MCF 10A (cell line): ENCODE measurements around the gene VPS16. TPM values are rescaled to one million over a fixed set of nuclear protein-coding genes. Genes with fewer than 3 reads are reported as not detected.
"Not testable (repeated sequence)": the region's sequence is repeated elsewhere in the genome, so short reads cannot be mapped to it uniquely, and the experiment has no call there.

Experiments used
- BruUV-seq: library from RNA; stranded (reverse); fragments of 400-500 nt; replicated peaks from 2 replicates; lab custom pipeline; 2021; lab: Mats Ljungman, UMichigan
- CTCF ChIA-PET: fragments of 300-600 bp; sonication (Branson Sonifier 250); formaldehyde crosslinking; extraction: SDS; loops from one replicate; lab custom pipeline; 2021; ENCODE audit warnings: antibody characterized with exemption, inconsistent platforms; lab: Yijun Ruan, JAX
- POLR2A ChIA-PET: fragments of 300-600, 350-650 bp; sonication (Branson Sonifier 250); formaldehyde crosslinking; extraction: SDS; loops from one replicate; lab custom pipeline; 2020; ENCODE audit warnings: antibody characterized with exemption, inconsistent platforms; lab: Yijun Ruan, JAX
- DNase-seq: peaks from one replicate; pipeline ENCODE4 v3.0.0-alpha.2; 2018; ENCODE audit not compliant: unreplicated experiment
- H3K27ac Mint-ChIP-seq: one replicate; pipeline ENCODE4 v1.8.0; 2022; ENCODE audit warnings: mild to moderate bottlenecking, low read depth, mixed read lengths; ENCODE audit not compliant: unreplicated experiment
- H3K27me3 Mint-ChIP-seq: one replicate; pipeline ENCODE4 v1.8.0; 2022; ENCODE audit warnings: mixed read lengths; ENCODE audit not compliant: insufficient read depth, unreplicated experiment
- H3K36me3 Mint-ChIP-seq: one replicate; pipeline ENCODE4 v1.8.0; 2022; ENCODE audit warnings: mild to moderate bottlenecking, moderate library complexity, mixed read lengths; ENCODE audit not compliant: insufficient read depth, unreplicated experiment
- H3K4me1 Mint-ChIP-seq: one replicate; pipeline ENCODE4 v1.8.0; 2022; ENCODE audit warnings: mixed read lengths; ENCODE audit not compliant: insufficient read depth, unreplicated experiment
- H3K4me3 Mint-ChIP-seq: one replicate; pipeline ENCODE4 v1.8.0; 2022; ENCODE audit warnings: mild to moderate bottlenecking, moderate library complexity, mixed read lengths; ENCODE audit not compliant: unreplicated experiment
- H3K9me3 Mint-ChIP-seq: one replicate; pipeline ENCODE4 v1.8.0; 2022; ENCODE audit warnings: mixed read lengths; ENCODE audit not compliant: unreplicated experiment
- intact Hi-C: fragments of 100-400 bp; cut with micrococcal nuclease; formaldehyde crosslinking; loops from 2 replicates; pipeline ENCODE4 v1.14.1; 2022
- total RNA-seq: library from RNA; stranded (reverse); gene quantifications from 2 replicates; pipeline ENCODE4 v1.2.3, GENCODE V29; 2022
- TF ChIP-seq, protein P1 (sequence below): fragments of 200-600 bp; IDR thresholded peaks from one replicate; pipeline ENCODE4 v1.8.0; 2022; ENCODE audit warnings: antibody characterized with exemption, mild to moderate bottlenecking; ENCODE audit not compliant: unreplicated experiment

VPS16 gene
- total RNA-seq, 1 experiment from 2014 or later: 32.6 TPM

DNA sequence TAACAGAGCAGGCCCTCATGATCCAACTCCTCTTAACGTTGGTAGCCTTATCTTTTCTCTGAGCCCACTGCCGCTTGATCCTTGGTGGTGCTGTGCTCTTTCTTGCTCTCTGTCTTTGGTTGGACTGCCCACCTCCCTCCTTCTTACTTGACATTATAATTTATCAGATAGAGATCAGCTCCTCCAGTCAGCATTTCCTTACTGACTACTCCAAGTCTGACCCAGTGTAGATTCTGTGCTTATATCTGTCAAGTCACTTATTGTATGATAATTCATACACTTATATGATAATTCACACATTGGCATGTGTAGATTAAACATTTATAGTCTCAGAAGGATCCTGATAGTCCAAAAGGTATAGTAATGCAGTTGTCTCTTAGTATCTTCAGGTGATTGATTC is 50.8 kb downstream of the VPS16 start:
- DNase-seq: no peak
- Mint-ChIP-seq H3K27me3 (no peaks in the 10 kb centered on the region), H3K27ac (no peak overlapping the region), H3K4me1 (peaks cover 18% of the 10 kb centered on the region), H3K4me3 (no peak overlapping the region), H3K36me3 (no peaks in the 10 kb centered on the region), H3K9me3 (no peaks in the 10 kb centered on the region)
- intact Hi-C loops: no loop called here
- ChIA-PET CTCF (interaction anchor here (0.7 kb wide), 1 partner anchor 35 kb away, joined by 3 read pairs; no protein-coding TSS in a partner anchor), POLR2A (interaction anchor here (1.1 to 2.8 kb wide), 3 partner anchors 10 to 21 kb away, joined by 3 to 8 read pairs (median 4); no protein-coding TSS in a partner anchor)
- no TSS peak for BruUV-seq
- TF ChIP-seq, protein P1, sequence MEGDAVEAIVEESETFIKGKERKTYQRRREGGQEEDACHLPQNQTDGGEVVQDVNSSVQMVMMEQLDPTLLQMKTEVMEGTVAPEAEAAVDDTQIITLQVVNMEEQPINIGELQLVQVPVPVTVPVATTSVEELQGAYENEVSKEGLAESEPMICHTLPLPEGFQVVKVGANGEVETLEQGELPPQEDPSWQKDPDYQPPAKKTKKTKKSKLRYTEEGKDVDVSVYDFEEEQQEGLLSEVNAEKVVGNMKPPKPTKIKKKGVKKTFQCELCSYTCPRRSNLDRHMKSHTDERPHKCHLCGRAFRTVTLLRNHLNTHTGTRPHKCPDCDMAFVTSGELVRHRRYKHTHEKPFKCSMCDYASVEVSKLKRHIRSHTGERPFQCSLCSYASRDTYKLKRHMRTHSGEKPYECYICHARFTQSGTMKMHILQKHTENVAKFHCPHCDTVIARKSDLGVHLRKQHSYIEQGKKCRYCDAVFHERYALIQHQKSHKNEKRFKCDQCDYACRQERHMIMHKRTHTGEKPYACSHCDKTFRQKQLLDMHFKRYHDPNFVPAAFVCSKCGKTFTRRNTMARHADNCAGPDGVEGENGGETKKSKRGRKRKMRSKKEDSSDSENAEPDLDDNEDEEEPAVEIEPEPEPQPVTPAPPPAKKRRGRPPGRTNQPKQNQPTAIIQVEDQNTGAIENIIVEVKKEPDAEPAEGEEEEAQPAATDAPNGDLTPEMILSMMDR: no peak

DNA sequence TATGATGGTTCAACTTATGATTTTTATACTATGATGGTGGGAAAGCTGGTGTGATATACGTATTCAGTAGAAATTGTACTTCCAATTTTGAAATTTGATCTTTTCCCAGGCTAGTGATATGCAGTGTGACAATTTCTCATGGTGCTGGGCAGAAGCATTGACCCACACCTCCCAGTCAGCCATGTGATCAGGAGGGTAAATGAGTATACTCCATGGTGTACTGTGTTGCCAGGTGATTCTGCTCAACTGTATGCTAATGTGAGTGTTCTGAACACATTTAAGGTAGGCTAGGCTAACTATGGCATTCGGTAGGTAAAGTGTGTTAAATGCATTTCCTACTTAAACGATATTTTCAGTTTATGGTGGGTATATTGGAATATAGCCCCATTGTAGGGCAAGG is 51.8 kb downstream of the VPS16 start:
- Mint-ChIP-seq H3K27ac (no peak overlapping the region), H3K9me3 (no peaks in the 10 kb centered on the region), H3K4me1 (peaks cover 18% of the 10 kb centered on the region), H3K36me3 (no peaks in the 10 kb centered on the region), H3K4me3 (no peak overlapping the region), H3K27me3 (no peaks in the 10 kb centered on the region)
- POLR2A ChIA-PET: interaction anchor here (0.6 to 2.8 kb wide), 4 partner anchors 9 to 58 kb away, joined by 3 to 8 read pairs (median 4); no protein-coding TSS in a partner anchor
- TF ChIP-seq, protein P1: no peak
- no TSS peak for BruUV-seq
- CTCF ChIA-PET: no interaction called here
- DNase-seq: no peak
- intact Hi-C loops: no loop called here

DNA sequence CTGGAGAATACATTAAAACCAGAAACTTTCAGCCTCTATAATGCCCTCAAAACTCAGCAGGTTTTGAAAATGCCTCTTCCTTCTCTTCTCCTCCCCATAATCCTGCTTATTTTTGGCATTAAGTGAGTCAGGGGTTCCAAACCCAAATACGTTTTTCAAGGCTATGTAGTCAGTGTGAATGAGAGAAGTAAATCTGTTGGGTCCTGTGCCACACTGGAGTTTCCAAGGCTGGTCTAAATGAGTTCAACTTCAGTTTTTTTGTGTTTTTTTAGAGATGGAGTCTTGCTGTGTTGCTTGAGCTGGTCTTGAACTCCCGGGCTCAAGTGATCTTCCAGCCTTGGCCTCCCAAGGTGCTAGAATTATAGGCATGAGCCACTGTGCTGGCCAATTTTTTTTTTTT is 53.7 kb downstream of the VPS16 start:
- no peaks in the 10 kb centered on the region for H3K9me3 Mint-ChIP-seq
- CTCF ChIA-PET: no interaction called here
- no peaks in the 10 kb centered on the region for H3K36me3 Mint-ChIP-seq
- TF ChIP-seq, protein P1: no peak
- BruUV-seq: no TSS peak
- no peak overlapping the region for H3K27ac Mint-ChIP-seq
- H3K27me3 Mint-ChIP-seq: no peaks in the 10 kb centered on the region
- no peak for DNase-seq
- no peak overlapping the region for H3K4me3 Mint-ChIP-seq
- intact Hi-C loops: no loop called here
- H3K4me1 Mint-ChIP-seq: peaks cover 13% of the 10 kb centered on the region
- POLR2A ChIA-PET: no interaction called here

DNA sequence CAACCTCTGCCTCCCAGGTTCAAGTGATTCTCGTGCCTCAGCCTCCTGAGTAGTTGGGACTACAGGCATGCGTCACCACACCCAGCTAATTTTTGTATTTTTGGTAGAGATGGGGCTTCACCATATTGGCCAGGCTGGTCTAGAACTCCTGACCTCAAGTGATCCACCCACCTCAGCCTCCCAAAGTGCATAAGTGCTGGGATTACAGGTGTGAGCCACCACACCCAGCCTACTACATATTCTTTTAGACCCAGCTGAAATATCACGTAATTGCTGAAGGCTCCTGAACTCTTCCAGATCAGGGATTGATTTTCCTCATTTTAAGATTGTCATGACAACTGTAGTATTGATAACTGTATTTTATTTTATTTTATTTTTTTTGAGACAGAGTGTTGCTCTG is 54.6 kb downstream of the VPS16 start:
- BruUV-seq, H3K36me3 Mint-ChIP-seq: not testable (repeated sequence)

More for the DNA sequence above, 54.6 kb downstream of the VPS16 start:
- H3K4me3 Mint-ChIP-seq, H3K27me3 Mint-ChIP-seq, H3K27ac Mint-ChIP-seq, POLR2A ChIA-PET, DNase-seq, intact Hi-C loops, H3K9me3 Mint-ChIP-seq: not testable (repeated sequence)
- peaks cover 17% of the 10 kb centered on the region for H3K4me1 Mint-ChIP-seq
- CTCF ChIA-PET: interaction anchor here (0.6 kb wide), 1 partner anchor 143 kb away, joined by 3 read pairs; no protein-coding TSS in a partner anchor
